HG02642 (cell line): ENCODE data around the gene MAST4.

Source experiments
- ATAC-seq: cut with Tn5 transposase; IDR thresholded peaks from one replicate; pipeline ENCODE4 v1.9.1; 2021; ENCODE audit warnings: mild to moderate bottlenecking; ENCODE audit not compliant: unreplicated experiment, poor library complexity

The MAST4 gene

GRCh38 chr5:66974256-66974655, 378.1 kb downstream of the MAST4 start:
- ATAC-seq = no peak

- ATAC-seq = no peak
These were observed 379.9 kb downstream of the MAST4 start for GRCh38 chr5:66976108-66976507.

- ATAC-seq = no peak
These were observed 383.5 kb downstream of the MAST4 start for GRCh38 chr5:66979738-66980137.

GRCh38 chr5:66981266-66982055, 385.3 kb downstream of the MAST4 start:
- ATAC-seq = no peak

- ATAC-seq = no peak
These were observed 385.8 kb downstream of the MAST4 start for GRCh38 chr5:66982056-66982387.

- ATAC-seq = no peak
These were observed 386.3 kb downstream of the MAST4 start for GRCh38 chr5:66982470-66982869.

- ATAC-seq = no peak
These were observed 389.2 kb downstream of the MAST4 start for GRCh38 chr5:66985417-66985816.

- no peak for ATAC-seq
These were observed 389.8 kb downstream of the MAST4 start for GRCh38 chr5:66986009-66986408.

GRCh38 chr5:66986534-66986933, 390.3 kb downstream of the MAST4 start:
- ATAC-seq = no peak

GRCh38 chr5:66987126-66987525, 390.9 kb downstream of the MAST4 start:
- ATAC-seq = no peak

- ATAC-seq = no peak
These were observed 391.3 kb downstream of the MAST4 start for GRCh38 chr5:66987540-66987939.

GRCh38 chr5:66987949-66988838, 392.0 kb downstream of the MAST4 start:
- ATAC-seq = peak; percentile 71

GRCh38 chr5:66989286-66989685, 393.1 kb downstream of the MAST4 start:
- ATAC-seq = no peak

- ATAC-seq = no peak
These were observed 393.6 kb downstream of the MAST4 start for GRCh38 chr5:66989781-66990180.

- ATAC-seq = no peak
These were observed 395.6 kb downstream of the MAST4 start for GRCh38 chr5:66991746-66992145.

GRCh38 chr5:66992547-66992946, 396.4 kb downstream of the MAST4 start:
- ATAC-seq = no peak

- no peak for ATAC-seq
These were observed 397.3 kb downstream of the MAST4 start for GRCh38 chr5:66993448-66993847.

GRCh38 chr5:66993882-66994281, 397.7 kb downstream of the MAST4 start:
- ATAC-seq = no peak

- no peak for ATAC-seq
These were observed 398.6 kb downstream of the MAST4 start for GRCh38 chr5:66994790-66995189.

GRCh38 chr5:67000794-67001475, 404.7 kb downstream of the MAST4 start:
- no peak for ATAC-seq
